Measurements from ENCODE around the gene DYNLT1. TPM values are rescaled to one million over a fixed set of nuclear protein-coding genes. Genes with fewer than 3 reads are reported as not detected.
A peak's percentile ranks its signal among the peaks of the same experiment; 100 is the strongest.
"Not testable (repeated sequence)": the region's sequence is repeated elsewhere in the genome, so short reads cannot be mapped to it uniquely, and the experiment has no call there.

The DYNLT1 gene
- total RNA-seq, 1 experiment from 2014 or later: 58.7 TPM

DNA sequence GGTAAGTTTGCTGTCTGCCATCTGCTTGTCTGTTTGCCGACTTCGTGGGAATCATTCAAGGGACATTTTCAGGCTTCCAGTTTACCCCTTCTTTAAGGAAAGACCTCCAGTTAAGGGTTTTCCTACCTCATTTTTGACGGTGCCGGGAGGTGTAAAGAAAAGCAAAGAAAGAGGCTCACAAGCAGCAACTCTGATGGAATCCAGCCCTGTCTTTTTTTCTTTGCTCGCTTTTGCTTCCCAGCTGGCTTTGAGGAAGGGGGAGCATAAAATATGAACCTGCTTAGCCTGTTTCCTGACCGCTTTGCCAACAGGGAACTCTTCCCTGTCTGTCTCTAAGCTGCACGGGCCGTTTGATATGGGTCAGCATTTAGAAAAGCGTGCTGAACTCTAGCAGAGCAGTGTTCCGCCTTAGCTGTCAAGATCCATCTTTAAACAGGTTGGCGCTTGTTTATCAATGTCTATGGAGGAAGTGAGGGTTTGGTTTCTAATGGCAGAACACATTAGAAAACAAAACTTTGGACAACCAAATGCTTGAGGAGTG, 19.2 kb upstream of the DYNLT1 start:
- DNase-seq (ENCODE audit: low spot score): no peak

DNA sequence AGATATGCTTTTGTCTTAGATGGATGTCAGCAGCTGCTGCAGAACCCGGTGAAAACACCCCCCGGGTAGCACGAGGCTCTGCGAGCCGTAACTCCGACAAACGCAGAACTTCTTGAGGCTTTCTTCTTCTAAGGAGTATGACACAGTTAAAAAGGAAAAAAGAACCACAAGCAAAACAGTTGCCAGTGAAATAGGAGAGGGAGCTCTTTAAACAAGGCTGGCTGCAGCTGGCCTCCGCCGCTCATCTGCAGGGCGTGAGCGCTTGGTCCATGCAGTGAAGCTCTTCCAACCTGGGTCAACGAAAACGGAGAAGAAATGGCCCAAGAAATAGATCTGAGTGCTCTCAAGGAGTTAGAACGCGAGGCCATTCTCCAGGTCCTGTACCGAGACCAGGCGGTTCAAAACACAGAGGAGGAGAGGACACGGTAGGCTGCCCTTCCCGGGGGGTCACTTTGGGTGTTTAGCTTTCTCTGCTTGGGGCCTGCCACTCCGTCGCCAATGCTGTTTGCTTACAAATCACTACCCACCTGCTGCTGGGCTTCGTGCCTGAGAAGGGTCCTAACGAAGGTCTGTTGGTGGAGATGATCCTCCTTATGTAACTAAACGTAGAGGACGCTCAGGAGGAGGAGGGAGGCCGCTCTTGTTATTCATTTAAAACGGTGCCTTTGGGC, 18.5 kb upstream of the DYNLT1 start:
- no peak for DNase-seq (ENCODE audit: low spot score)

DNA sequence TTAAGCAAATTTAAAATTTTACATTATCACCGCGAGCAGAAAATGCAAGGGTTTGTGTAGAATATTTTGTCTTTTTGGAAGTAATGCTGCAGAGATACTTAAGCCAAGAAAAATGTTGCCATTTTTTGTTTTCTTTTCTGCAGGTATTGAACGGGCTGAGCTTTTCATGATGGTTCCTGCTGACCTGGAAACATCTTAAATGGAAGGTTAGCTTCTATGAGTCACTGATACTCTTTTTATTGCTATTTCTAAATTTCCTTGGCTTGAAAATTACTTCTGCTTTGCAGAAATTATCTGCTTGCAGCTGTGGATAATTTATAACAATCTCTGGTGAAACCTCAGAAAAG, 18.0 kb upstream of the DYNLT1 start:
- DNase-seq (ENCODE audit: low spot score): no peak

DNA sequence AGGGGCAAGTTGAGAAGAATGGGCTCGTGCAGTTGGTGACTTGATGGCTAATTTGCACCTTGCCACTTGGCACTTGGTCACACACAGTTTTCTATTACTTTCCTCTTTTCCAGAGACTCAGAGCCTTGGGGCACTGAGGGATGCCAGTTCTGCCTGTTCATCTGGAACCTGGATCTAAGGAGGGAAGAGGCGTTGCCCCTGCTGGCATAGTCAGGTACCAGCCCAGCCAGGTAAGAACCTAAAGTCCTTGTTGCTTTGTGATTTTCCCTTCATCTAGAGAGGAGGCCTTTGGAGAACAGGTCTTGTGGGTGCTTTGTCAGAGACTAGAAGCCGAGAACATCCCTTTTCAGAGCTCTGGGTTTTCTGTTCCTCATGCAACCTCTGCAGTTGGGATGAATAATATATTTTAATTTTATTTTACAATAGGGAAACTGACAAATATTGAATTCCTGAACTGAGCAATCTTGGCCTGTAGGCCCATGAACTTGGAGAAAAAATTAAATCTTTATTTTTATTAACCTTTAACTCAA, 16.7 kb upstream of the DYNLT1 start:
- DNase-seq (ENCODE audit: low spot score): no peak

DNA sequence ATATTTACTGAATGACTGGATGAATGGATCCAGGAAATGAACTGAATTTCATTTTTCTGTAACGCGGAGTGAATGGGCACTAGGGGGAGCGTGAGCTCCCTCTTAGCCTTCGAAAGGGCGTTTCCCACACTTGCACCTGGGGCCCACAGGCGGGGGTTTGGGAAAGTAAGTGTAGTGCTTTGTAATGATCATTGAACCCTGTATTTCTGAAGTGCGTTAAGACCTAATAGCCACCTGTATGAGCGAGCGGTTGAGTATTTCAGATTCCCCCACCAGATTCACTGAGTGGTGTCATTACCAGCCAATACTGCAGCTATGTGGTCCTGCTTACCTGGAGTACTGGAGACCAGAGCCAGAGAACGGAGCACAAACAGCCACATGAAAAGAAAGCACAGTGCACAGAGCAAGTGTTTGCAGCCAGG, 15.8 kb upstream of the DYNLT1 start:
- DNase-seq (ENCODE audit: low spot score): no peak

DNA sequence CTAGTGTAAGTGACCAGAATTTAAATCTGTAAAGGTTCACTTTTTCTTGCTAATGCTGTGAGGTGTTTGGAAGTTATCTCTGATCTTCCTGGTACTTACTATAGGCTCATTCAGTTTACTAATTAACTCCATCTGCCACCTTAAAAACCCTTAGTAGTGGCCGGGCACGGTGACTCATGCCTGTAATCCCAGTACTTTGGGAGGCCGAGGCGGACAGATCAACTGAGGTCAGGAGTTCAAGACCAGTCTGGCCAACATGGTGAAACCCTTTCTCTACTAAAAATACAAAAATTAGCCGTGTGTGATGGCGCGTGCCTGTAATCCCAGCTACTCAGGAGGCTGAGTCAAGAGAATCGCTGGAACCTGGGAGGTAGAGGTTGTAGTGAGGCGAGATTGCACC, 12.4 kb upstream of the DYNLT1 start:
- DNase-seq (ENCODE audit: low spot score): not testable (repeated sequence)

DNA sequence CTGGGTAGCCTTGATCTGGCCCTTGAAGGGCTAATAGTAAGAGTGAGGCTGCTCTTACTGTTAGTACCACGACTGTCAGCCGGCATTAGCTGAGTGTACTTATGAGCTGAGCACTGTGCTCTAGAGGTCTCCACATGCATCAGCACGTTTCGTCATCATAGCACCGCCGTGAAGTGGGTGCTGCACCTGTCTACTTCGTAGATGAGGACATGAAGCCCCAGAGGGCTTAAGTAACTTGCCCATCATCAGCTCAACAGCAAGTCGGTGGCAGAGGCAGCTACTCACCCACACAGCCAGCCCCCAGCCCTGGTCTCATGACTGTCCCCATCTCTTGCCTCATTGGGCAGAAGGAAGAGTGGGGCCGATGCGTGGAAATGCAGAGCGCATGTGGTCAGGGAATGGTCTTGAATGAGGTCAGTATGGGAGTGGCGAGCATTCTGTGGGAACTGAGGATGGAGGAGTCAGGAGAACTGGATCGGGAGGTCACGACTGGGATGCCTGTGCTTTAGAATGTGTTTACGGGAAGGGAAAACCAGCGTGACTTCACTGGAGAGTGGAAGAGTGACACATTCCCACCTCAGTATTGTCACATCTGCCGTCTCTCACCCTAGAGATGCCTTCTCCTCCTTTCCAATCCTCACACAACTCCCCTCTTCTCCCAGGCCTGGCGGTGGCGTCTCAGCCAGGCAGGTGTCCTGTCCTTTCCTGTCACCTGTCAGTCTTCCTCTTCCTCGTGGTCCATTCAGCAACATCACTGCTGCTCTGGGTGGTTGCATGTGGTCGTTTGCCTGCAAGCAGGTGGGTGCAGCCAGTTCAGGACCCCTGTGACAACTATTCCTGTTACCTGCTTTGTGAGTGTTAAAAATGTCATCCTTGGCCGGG, 11.3 kb upstream of the DYNLT1 start:
- no peak for DNase-seq (ENCODE audit: low spot score)

DNA sequence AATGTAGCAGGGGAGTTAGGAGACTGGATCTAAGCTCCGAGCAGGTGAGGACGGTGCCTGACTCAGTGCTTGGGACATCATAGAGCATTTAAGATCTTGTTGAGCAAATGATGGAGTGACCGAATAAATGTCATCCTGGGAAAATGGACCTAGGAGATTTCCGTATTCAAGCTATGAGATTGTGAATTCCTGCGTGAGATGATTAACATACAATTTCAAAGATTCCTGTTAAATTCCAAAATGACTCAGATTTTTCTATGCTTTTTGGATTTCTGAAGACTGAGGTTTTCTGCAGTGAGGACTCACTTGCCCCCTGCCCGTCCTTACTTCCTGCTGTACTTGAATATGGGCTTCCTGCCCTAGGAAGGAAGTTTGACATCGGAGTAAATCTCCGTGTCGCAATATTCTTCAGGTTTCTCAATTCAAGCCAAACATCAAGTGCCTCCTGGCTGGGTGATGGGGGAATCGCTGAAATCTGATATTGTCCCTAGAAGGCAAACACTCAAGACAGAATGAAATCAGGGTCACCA, 10.5 kb upstream of the DYNLT1 start:
- no peak for DNase-seq (ENCODE audit: low spot score)

DNA sequence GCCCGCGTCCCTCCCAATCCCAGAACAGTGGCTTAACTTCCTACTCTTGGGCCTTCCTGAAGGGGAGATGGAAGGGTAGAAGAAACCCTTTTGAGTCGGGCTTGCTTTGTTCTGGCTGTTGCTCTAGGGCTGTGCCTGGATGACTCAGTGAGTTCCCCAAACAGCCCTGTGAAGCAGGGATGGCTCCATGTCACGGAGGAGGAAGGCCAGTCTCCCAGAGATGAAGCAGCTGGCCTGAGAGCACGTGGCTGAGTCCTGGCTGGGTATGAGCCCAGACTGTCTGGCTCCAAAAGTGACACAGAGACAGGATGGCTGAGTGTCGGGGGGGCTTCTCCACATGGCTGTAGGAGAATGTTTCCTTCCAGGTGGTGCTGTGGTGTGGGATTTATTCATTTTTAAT, 10.0 kb upstream of the DYNLT1 start:
- peak; percentile 58 for DNase-seq (ENCODE audit: low spot score)

DNA sequence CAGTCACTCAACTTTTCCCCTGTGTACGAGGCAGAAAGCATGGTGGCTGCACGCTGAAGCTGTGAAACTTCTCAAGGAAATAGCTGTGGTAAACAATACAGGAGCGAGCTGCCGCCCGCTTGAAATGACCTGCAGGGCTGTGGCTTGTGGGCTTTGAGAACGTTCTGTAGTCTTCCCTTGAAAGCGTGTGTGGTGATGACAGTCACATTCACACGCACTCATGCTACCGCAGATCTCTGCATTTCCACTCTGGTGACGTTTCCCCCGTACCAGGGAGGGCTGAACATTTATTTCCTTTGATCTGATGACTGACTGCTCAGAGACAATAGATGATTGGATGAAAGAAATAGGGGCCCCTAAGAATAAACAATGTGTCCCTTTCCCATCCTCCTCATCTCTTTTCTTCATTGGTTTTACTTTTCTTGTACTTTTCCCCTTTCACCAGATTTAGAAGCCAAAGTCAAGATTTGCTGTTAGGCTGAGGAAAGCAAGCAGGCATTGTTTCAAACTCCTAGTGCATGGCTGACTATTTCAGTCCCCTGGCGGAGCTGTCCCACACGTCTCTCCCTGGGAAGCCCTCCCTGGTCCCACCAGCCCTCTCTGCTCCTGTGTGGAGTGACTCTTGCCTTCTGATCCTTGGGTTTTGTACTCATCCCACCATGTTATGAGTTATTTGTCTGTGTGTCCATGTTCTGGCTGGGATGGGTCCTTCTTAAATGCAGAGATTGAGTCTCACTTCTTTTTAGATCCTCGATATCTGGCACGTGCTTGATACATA, 9.2 kb upstream of the DYNLT1 start:
- DNase-seq (ENCODE audit: low spot score): no peak

DNA sequence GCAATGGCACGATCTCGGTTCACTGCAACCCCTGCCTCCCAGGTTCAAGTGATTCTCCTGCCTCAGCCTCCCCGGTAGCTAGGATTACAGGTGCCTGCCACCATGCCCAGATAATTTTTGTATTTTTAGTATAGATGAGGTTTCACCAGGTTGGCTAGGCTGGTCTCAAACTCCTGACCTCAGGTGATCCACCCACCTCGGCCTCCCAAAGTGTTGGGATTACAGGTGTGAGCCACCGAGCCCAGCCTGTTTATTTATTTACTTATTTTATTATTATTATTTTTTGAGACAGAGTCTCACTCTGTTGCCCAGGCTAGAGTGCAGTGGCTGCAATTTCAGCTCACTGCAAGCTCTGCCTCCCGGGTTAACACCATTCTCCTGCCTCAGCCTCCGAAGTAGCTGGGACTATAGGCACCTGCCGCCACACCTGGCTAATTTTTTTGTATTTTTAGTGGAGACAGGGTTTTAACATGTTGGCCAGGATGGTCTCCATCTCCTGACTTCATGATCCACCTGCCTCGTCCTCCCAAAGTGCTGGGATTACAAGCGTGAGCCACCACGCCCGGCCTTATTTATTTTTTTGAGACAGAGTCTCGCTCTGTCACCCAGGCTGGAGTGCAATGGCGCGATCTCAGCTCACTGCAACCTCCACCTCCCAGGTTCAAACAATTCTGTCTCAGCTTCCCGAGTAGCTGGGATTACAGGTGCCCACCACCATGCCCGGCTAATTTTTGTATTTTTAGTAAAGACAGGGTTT, 7.6 kb upstream of the DYNLT1 start:
- DNase-seq (ENCODE audit: low spot score): not testable (repeated sequence)

DNA sequence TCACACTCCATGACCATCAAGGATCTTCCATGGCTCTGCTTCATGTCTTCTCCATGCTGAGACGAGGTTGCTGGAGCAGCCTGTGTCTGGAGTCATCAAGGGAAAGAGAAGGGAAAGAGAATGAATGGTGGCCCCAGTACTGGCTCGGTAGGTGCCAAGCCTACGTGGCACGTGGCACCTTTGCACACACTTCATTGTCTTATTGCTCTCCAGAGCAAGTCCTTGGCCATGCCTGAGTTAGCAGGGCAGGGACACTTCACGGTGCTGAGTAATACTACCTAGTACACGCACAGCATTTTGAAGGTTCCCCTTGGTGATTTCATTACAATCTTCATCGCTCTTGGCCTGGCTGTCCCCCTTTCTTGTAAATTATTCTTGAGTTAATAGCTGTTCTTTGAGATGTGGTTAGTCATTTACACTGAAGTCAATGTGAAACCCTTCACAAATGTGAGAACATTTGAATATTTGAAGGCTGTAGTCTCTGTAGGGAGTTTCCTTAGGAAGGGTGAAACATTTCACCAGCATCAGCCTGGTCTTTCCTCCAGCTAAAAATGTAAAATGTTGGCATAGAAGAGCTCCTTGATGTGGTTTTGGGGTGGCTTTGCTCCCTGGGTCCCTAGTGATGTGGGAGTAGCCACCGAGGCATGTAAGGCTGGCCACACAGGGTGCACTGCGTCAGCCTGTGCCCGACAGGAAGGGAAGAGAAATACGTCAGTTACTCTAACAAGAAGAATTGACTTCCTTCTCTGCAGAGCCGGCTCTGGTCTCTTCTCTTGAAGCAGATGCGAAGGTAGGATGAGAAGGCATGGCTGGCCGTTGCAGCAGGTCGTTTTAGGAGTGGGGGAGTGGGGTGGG, 5.0 kb upstream of the DYNLT1 start, which contains the start of gene SYTL3:
Gene SYTL3, plus strand, starts transcription at position 766 of the 855 bp plus-strand sequence. CDS start 13,215 bp downstream, outside the sequence.
- DNase-seq (ENCODE audit: low spot score): no peak

DNA sequence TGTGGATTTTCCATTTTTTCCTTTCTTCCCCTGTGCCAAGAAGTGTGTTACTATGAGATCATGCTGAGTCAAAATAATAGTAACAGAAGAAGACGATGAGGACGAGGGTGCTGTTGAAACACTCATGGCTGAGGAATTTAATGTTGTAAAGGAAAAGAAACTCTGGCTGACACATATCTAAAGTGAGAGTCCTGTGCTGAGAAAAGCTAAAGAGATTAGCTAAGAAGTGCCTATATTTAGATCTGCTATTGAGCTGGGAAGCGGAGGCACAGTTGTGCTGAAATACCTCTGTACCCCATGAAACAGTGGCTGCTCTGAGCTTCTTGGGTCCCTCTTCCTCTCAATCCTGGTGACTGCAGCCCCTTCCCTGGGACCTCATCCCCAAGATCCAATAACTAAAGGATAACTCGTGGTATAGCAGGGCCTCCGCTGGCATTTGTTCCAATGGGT, 4.2 kb upstream of the DYNLT1 start:
- no peak for DNase-seq (ENCODE audit: low spot score)

DNA sequence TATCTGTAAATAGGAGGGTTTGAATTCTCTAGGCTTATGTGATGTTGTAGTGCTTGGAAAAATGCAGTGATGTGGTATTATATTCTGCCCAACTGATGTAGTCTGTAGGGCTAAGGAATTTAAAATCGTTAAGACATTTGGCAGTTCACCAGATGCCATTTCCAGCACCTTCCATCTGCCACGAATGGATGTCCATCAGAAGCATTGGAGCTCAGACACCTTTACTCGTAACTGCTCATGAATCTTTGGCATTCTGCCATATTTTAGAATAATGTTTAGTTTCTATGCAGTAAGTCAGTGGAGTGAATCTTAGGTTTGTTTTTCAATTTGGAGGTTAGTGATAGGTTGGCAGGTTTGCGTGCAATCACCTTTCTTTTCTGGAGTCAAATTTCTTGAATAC, 3.0 kb upstream of the DYNLT1 start:
- no peak for DNase-seq (ENCODE audit: low spot score)

DNA sequence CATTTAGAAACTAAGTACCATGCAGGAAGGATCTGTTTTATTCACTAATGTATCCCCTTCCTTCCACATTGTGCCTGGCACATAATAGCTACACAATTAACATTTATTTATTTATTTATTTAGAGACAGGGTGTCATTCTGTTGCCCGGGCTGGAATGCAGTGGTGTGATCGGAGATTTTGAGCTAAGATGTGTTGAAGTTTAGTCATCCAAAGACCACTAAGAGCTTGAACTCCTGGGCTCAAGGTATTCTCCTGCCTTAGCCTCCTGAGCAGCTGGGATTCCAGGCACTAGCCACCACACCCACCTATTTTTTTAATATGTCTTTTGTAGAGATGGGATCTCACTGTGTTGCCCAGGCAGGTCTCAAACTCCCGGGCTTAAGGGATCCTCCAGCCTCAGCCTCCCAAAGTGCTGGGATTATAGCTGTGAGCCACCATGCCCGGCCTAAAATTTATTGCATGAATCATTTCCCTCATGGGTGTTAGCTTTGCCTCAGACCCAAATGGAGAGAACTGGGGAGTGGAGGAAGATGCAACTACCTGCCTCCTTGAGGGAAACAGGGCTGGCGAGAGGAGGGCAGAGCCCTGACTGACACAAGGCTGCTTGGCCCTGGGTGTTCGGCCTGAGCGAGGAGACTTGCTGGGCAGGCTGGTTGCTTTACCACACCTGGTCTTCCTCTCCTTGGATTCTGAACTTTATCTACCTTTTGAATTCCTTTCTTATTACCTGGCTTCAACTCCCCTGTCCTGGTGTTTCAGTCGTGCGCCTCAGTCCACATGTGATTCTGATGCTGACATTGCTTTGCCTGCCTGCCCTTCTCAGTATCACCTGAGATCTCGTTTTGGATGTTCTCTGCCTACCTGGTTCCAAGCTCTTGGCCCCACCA, 1.7 kb upstream of the DYNLT1 start:
- DNase-seq (ENCODE audit: low spot score): no peak

DNA sequence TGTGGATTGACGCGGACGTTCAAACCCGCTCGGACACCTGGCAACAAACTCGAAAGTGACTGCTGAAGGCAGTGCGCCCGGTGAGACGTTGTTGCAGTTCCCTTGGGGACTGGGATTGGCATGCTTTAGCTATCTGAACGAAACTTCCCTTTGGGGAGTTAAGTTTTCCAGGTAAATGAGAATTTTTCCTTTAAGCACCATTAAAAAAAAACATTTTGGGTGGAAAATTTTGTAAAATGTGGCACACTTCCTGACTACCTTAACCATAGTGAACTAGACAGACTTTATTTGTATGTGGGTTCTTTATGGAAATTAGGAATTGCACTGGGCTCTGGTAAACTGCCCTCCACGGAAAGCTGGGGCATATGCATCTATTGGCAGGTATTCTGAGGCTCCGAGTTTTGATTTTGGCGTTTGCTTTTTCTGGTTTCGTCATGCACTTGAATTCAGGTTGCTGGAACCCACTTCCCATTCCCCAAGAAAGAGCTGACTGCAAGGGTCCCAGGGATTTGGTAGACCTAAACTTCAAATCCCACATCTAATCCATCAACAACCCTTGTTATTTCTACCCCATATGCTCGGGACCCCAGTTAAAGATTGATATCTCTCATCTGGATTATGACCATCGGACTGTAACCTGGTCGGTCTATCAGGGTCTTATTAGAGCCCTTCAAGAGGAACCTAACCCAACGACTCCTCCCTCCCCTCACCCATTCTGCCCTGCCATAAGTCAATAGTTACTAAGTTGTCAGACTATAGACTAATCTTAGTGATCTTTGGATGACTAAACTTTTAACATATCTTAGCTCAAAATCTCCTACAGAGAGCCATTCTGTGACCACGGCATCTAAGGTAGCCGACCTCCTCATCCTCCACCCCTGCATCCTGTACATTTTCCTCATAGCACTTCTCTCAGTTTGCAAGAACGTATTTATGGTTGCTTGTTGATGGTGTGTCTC, 800 bp upstream of the DYNLT1 start:
- DNase-seq (ENCODE audit: low spot score): no peak

DNA sequence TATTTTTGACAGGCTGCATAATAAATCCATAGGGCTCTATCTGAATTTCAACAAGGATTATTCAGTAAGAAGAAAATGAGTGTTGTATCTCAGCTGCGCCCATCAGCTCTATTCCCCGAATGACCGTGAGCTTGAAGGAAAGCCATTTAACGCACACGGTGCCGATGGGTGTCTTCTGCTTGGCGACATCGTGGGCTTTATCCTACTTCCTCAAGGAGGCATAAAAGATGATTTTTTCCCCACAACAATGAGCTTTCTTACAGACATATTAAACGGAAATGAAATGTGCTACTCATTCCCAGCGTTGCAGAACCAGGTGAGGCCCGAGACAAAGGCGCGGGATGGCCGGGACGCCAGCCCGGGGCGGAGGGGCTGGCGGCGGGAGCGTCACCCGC, 710 bp downstream of the DYNLT1 start:
- DNase-seq (ENCODE audit: low spot score): no peak

Data from H4 (cell line).